SU-DHL-6 (cell line): ENCODE measurements around the gene OAT.

Source experiments
- H2AFZ ChIP-seq: fragments of 200-600 bp; sonication (generic); 2 replicates; pipeline ENCODE4 v1.6.1; 2014; ENCODE audit warnings: low read depth, mild to moderate bottlenecking, moderate library complexity, mixed read lengths, antibody characterized with exemption, low read length; ENCODE audit not compliant: severe bottlenecking
- H3F3A ChIP-seq: fragments of 200-600 bp; shearing (Covaris generic); 2 replicates; pipeline ENCODE4 v1.6.0; 2016; ENCODE audit warnings: antibody characterized with exemption, mild to moderate bottlenecking; ENCODE audit not compliant: insufficient read depth
- H3K27ac ChIP-seq: fragments of 200-600 bp; sonication (generic); 2 replicates; pipeline ENCODE4 v1.5.1; 2016; ENCODE audit warnings: low read depth, mild to moderate bottlenecking, low read length, moderate library complexity, mixed read lengths
- H3K27me3 ChIP-seq: fragments of 200-600 bp; sonication (generic), shearing (Covaris generic); 2 replicates; pipeline ENCODE4 v1.6.0; 2014; ENCODE audit warnings: mild to moderate bottlenecking, low read length
- H3K36me3 ChIP-seq: fragments of 200-600 bp; sonication (generic); 2 replicates; pipeline ENCODE4 v1.6.1; 2014; ENCODE audit warnings: mild to moderate bottlenecking, low read length, mixed read lengths
- H3K4me2 ChIP-seq: fragments of 300-600, 200-600 bp; shearing (Covaris generic), sonication (generic); 2 replicates; pipeline ENCODE4 v1.6.0; 2014; ENCODE audit warnings: low read length, low read depth, mild to moderate bottlenecking; ENCODE audit not compliant: poor library complexity, severe bottlenecking
- H3K4me3 ChIP-seq: fragments of 200-600 bp; sonication (generic); 2 replicates; pipeline ENCODE4 v1.5.1; 2014; ENCODE audit warnings: antibody characterized with exemption, low read length, mild to moderate bottlenecking, mixed read lengths; ENCODE audit not compliant: insufficient read depth, poor library complexity, severe bottlenecking
- H3K79me2 ChIP-seq: fragments of 200-600 bp; sonication (generic); 2 replicates; pipeline ENCODE4 v1.6.1; 2014; ENCODE audit warnings: mild to moderate bottlenecking, low read length, moderate library complexity; ENCODE audit not compliant: insufficient read depth
- H3K9ac ChIP-seq: fragments of 200-600 bp; sonication (generic); 2 replicates; pipeline ENCODE4 v1.7.0; 2014; ENCODE audit warnings: mild to moderate bottlenecking, low read length
- H3K9me2 ChIP-seq: fragments of 200-600 bp; sonication (generic); replicated peaks from 2 replicates; pipeline ENCODE4 v1.6.1; 2014; ENCODE audit warnings: low read length; ENCODE audit not compliant: insufficient read depth
- H3K9me3 ChIP-seq: fragments of 200-600 bp; sonication (generic); 2 replicates; pipeline ENCODE4 v1.6.1; 2014; ENCODE audit warnings: low read length, mixed read lengths; ENCODE audit not compliant: insufficient read depth
- H4K20me1 ChIP-seq: fragments of 200-600 bp; sonication (generic); 2 replicates; pipeline ENCODE4 v1.6.1; 2014; ENCODE audit warnings: low read depth, mild to moderate bottlenecking, antibody characterized with exemption, low read length, moderate library complexity, mixed read lengths
- CTCF ChIP-seq: fragments of 200-600 bp; sonication (generic); IDR thresholded peaks from one replicate; pipeline ENCODE4 v1.5.1; 2017; ENCODE audit warnings: antibody characterized with exemption, mild to moderate bottlenecking, low read length, moderate library complexity; ENCODE audit not compliant: insufficient read depth, poor library complexity, severe bottlenecking
- EZH2phosphoT487 ChIP-seq: fragments of 200-600 bp; sonication (generic), shearing (Covaris generic); conservative IDR thresholded peaks from 2 replicates; pipeline ENCODE4 v1.6.1; 2018; ENCODE audit warnings: mild to moderate bottlenecking, antibody characterized with exemption, low read length, moderate library complexity, mixed read lengths

OAT gene

GRCh38 chr10:124461642-124462347 is 43.1 kb upstream of the OAT start, which contains the start of gene LHPP:
Gene LHPP (plus strand): TSS chr10:124461823. CDS start chr10:124461863, 40 bp downstream.
- H3K36me3 ChIP-seq: no peaks in the 10 kb centered on the region
- peak within 1 kb of the TSS; percentile 59 for H3K4me3 ChIP-seq
- no peaks in the 10 kb centered on the region for H4K20me1 ChIP-seq
- H3K27me3 ChIP-seq: no peaks in the 10 kb centered on the region
- H3K9ac ChIP-seq: peak within 1 kb of the TSS; percentile 59
- H2AFZ ChIP-seq: peak within 1 kb of the TSS; percentile 89
- no peak within 1 kb of the TSS; the same call in 1 of the 2 replicates for H3K27ac ChIP-seq
- no peaks in the 10 kb centered on the region for H3K9me3 ChIP-seq
- H3F3A ChIP-seq: peaks cover 5% of the 10 kb centered on the region; the same call in 1 of the 2 replicates
- H3K79me2 ChIP-seq: no peaks in the 10 kb centered on the region
- peak within 1 kb of the TSS; percentile 59 for H3K4me2 ChIP-seq
- TF ChIP-seq EZH2phosphoT487: no peak
- H3K9me2 ChIP-seq: no peaks in the 10 kb centered on the region

- Histone ChIP-seq H3K4me3 (no peak overlapping the region), H3K27me3 (no peaks in the 10 kb centered on the region), H3K9me2 (no peaks in the 10 kb centered on the region), H3F3A (no peaks in the 10 kb centered on the region), H3K9ac (no peak overlapping the region), H3K4me2 (no peak overlapping the region), H3K9me3 (no peaks in the 10 kb centered on the region), H3K79me2 (no peaks in the 10 kb centered on the region), H3K36me3 (no peaks in the 10 kb centered on the region), H2AFZ (no peak overlapping the region), H4K20me1 (no peaks in the 10 kb centered on the region), H3K27ac (no peak overlapping the region)
- TF ChIP-seq CTCF: no peak
- TF ChIP-seq EZH2phosphoT487: no peak
Observed at GRCh38 chr10:124460144-124460543, 41.4 kb upstream of the OAT start.

- Histone ChIP-seq H3K9me3 (no peaks in the 10 kb centered on the region), H3K27ac (no peak overlapping the region), H3K9ac (no peak overlapping the region), H3K79me2 (no peaks in the 10 kb centered on the region), H2AFZ (no peak overlapping the region), H3K27me3 (no peaks in the 10 kb centered on the region), H3K36me3 (no peaks in the 10 kb centered on the region), H3K4me3 (no peak overlapping the region), H3F3A (no peaks in the 10 kb centered on the region), H4K20me1 (no peaks in the 10 kb centered on the region), H3K4me2 (no peak overlapping the region), H3K9me2 (no peaks in the 10 kb centered on the region)
- TF ChIP-seq EZH2phosphoT487: no peak
Observed at GRCh38 chr10:124459395-124459794, 40.7 kb upstream of the OAT start.

- no peak overlapping the region for H3K4me2 ChIP-seq
Observed at GRCh38 chr10:124458889-124459288, 40.2 kb upstream of the OAT start.

More at GRCh38 chr10:124458889-124459288, 40.2 kb upstream of the OAT start:
- H3K9ac ChIP-seq: no peak overlapping the region
- no peaks in the 10 kb centered on the region for H3K27me3 ChIP-seq
- no peak overlapping the region for H2AFZ ChIP-seq
- no peaks in the 10 kb centered on the region for H3K79me2 ChIP-seq
- no peak for TF ChIP-seq EZH2phosphoT487
- no peak for TF ChIP-seq CTCF
- no peaks in the 10 kb centered on the region for H3K36me3 ChIP-seq
- no peaks in the 10 kb centered on the region for H3F3A ChIP-seq
- H3K9me2 ChIP-seq: no peaks in the 10 kb centered on the region
- H3K27ac ChIP-seq: no peak overlapping the region
- no peak overlapping the region for H3K4me3 ChIP-seq
- H3K9me3 ChIP-seq: no peaks in the 10 kb centered on the region
- no peaks in the 10 kb centered on the region for H4K20me1 ChIP-seq
